Measurements from ENCODE around the gene NOVA2.

The NOVA2 gene

DNA sequence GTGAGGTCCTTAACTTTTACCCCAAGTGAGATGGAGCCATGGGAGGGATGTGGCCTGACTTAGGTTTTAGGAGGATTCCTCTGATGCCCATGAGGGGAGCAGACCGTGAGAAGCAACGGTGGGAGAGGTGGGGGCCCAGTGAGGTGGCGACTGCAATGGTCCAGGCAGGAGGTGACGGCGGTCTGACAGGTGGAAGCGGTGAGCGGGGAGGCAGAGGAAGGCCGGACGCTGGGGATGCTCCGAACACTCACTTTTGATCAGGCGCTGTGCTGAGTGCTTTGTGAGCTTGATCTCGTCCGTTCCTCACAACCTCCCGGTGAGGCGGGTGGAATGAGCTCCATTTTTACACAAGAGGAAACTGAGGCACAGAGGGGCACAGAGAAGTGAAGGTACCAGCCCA lies 11.6 kb downstream of the NOVA2 start:
- no peak for DNase-seq (ENCODE audit: low spot score)

DNA sequence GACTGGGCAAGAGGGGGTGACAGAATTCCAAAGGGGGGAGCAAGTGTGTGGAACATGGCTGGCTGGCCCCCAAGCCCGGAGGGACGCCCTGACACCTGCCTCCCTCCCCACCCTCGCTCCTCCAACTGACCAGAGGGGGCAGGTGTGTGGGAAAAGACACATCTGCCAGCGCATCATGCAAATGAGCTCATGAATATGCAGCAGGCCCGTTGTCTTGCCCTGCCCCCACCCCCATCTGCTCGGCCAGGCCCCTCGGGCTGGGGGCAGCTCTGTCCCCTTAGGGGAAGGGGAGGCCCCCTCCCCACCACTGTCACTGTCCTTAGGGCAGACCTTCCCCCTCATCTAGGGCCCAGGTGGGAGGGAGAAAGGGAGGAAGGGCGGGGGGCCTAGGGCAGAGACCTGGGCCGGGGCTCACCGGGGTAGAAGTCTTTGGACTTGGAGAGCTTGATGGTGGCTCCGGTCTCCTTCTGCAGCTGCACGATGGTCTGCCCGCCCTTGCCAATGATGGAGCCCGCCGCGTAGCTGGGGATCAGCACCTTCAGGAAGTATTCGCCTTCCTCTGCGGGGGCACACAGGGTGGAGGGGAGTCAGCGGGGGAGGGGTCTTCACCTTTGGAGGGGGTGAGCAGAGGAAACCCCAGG lies 12.9 kb downstream of the NOVA2 start:
- DNase-seq (ENCODE audit: low spot score) = no peak
- FAIRE-seq = no peak

More for the DNA sequence above, 11.6 kb downstream of the NOVA2 start:
- FAIRE-seq = no peak

DNA sequence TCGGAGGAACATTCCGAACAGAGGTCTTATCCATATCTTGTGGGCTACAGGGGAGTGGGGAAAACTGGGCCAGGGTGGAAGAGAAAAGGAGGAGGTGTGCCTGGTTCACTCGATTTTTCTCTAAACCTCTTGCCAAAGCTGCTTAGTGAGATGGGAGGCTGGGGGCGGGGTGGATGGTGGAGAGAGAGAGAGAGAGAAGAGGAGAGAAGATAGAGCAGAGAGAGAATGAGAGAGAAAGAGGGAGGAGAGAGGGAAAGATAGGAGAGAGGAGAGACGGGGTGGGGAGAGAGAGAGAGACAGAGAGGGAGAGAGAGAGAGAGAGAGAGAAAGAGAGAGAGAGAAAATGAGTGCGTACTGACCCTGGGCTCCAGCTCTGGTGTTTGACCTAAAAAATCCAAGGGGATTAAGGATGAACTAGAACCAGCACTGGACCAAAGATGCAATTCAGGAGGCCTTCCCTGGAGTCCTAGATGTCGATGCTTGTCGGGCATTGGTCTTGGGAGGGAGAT lies 14.1 kb downstream of the NOVA2 start:
- no peak for DNase-seq (ENCODE audit: low spot score)
- FAIRE-seq = no peak

DNA sequence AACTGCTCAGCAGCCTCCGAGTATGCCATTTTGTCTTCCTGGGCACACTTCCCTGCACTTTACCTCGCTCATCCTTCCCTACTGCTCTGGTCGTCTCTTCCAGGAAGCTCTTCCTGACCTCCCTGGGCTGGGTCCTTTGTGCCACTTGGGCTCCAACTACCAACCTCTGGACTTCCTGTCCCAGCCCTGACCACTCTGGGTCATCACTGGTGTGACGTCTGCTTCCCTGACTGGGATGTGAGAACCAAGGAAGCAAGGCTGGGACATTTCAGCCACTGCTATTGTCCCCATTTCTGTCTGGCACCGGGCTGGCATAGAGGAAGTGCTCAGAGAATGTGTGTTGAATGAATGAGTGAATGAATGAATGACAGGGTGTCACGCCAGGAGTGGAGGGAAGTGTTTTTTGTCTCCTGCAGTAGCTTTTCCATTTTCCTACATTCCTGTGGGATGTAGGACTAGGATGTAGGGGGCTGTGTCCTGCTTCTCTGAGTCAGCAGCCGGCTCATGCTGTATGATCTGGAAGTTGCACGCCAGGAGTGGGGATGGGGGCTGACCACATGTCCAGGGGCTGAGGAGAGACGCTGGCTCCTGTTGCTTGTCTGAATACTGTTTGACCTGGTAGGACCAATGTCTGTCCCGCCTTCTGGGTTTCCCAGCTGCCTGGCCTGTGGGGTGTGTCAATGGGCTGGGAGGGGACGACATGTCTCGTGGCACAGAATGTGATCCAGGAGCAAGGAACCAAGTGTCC lies 14.7 kb downstream of the NOVA2 start:
- FAIRE-seq (peak; percentile 84), DNase-seq (ENCODE audit: low spot score) (peak; percentile 40)

DNA sequence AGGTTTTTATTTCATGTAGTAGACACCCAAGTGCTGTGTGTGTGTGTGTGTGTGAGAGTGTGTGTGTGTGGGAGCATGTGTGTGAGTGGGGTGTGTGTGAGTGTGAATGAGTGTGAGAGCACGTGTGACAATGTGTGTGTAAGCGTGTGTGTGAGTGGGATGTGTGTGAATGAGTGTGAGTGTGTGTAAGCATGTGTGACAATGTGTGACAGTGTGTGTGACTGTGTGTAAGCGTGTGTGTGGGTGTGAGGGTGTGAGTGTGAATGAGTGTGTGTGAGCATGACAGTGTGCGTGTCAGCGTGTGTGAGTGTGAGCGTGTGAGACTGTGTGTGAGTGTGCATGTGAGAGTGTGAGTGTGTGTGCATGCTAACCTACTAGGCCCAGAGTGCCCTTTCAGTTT lies 15.3 kb downstream of the NOVA2 start:
- no peak for DNase-seq (ENCODE audit: low spot score)
- peak; percentile 98 for FAIRE-seq

DNA sequence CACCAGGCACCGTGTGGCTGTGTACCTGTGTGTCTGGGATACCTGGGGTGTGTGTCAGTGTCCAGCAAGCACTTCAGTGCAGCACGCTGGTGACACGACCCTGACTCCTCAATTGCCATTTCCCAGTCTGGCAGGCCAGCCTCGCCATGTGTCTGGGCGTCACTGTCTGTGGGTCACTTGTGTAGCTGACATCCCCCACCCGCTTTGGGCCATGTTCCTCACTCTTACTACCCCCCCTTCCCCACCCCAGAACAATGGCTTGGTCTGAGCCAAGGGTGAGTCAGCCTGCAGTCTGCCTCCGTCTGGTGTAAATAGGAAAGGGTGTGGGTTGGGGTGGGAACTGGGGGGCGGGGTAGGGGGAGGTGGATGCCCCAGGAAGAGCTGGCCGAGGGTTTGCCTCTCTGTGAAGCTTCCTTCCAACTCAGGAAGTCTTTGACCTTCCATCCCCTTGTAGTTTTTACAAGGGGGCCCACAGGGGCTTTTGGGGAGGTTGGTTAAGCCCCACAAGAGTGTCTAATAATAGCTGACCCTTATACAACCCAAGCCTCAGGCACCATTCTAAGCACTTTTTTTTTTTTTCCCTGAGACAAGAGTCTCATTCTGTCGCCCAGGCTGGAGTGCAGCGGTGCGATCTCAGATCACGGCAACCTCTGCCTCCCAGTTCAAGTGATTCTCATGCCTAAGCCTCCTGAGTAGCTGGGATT lies 17.6 kb downstream of the NOVA2 start:
- FAIRE-seq (peak; percentile 88), DNase-seq (ENCODE audit: low spot score) (peak; percentile 94)

DNA sequence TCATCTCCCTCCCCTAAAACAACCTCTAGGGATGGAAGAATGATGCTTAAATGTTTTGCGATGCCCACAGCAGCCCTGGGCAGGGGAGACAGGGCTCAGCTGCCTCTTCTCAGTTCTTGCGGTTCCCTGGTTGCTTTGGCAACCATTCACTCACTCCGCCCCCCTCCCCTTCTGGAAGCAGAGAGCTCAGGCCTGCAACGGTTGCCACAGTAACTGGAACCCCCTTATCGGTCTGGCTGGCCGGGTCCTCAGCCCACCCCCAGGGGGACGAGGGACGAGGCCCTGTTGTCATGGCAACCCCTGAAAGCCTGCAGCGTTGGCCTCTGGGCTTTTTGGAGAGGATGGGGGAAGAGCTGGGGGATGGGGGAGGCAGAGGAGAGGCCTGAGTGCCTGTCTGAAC lies 19.5 kb downstream of the NOVA2 start:
- FAIRE-seq = no peak

DNA sequence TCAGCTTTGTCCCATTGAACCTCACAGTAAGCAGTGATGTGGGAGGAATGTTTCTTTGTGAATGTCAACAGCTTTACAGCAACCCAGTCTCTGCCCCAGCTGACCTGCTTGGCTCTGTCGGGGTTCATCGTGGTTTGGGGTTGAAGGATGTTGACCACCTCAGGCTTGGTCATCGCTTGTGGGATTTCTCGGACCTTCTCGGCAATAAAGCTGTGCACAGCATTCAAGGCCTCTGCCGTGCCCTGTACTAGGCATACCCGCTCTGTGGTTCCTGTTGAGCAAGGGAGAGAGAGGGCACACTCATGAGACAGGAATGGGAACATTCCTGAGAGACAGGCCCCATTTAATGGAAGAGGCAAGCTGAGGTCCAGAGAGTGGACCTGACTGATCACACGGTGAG lies 20.0 kb downstream of the NOVA2 start:
- FAIRE-seq (no peak), DNase-seq (ENCODE audit: low spot score) (no peak)

More for the DNA sequence above, 19.5 kb downstream of the NOVA2 start:
- no peak for DNase-seq (ENCODE audit: low spot score)

DNA sequence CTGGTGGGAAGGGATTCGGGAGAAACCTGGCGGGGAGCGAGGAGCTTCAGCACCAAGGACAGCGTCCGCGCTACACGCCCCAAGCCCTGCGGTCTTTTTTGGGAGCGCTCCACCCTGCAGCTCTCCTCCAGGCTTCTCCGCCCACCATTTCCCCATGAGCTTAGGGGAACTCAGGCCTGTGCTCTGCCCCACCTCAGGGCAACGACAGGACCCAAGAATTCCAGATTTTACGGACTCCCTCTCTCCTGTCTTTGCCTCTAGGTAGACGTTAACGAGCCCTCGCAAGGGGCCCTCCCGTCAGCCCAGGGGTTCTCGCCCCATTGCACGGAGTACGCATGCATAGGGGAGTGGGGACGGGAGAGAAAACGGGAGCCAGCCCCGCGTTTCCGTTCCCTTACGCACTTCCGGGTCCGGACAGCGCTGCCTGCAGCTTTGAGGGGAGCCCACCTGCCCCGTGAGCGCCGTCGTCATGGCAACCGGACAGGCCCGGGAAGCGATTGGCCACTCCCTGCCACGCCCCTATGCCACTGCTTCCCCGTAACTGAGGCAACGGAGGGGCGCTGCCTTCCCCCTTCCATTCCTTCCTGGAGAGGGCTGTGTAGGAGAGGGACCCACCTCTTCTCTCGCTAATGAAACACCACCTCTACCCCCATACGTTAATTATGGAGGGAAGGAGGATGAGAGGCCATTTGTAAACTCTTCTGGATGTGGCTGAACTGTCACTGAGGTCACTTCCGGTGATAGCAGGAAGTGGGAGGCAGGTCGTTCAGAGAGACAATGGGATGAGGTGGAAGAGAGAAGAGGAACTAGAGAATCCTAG lies 20.8 kb downstream of the NOVA2 start:
- FAIRE-seq (no peak), DNase-seq (ENCODE audit: low spot score) (no peak)

DNA sequence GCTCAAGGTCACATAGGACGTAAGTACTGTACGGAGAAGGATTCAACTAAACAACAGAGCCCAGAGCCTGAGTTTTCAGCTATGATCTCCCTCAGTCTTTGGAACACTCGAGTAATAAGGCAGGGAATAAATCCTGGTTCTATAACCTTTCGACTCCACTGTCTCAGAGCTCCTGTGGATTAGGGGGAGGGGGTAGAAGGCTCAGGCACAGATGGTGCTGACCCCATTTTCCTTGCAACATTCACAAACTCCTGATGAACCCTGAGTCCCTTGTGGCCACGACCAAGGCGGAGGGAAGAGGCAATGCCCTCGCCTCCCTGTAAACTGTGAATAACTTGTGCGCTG lies 21.4 kb downstream of the NOVA2 start:
- no peak for DNase-seq (ENCODE audit: low spot score)
- no peak for FAIRE-seq

DNA sequence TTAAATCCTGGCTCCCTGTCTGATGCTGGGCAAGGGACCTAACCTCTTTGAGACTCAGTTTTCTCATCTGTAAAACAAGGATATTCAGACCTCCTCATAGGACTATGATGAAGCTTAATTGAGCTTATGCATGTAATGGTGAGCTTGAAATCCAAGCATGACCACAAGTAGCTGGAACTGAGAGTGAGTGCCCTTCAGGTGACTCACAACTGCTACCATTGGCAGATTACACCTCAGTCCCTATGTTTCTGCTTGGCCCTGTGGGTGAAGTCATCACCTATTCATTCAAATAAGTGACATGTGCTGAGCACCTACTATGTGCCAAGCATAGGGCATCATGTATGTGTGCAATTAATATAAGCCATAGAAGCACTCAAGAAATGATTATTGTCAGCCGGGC lies 25.7 kb downstream of the NOVA2 start:
- DNase-seq (ENCODE audit: low spot score) (peak; percentile 42), FAIRE-seq (no peak)

DNA sequence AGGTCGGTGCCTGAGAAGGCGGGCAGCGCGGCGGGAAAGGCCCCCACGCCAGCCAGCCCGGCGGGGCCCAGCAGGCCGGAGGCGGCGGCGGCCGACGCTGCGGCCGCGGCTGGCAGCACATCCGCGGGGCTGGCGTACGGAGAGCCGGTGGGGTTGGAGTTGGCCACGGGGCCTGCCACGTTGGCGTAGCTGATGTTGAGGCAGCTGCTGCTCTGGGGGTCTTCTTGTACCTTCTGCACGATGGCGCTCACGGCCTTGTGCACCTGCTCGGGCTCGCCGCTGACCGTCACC lies 33.2 kb downstream of the NOVA2 start:
- no peak for FAIRE-seq

DNA sequence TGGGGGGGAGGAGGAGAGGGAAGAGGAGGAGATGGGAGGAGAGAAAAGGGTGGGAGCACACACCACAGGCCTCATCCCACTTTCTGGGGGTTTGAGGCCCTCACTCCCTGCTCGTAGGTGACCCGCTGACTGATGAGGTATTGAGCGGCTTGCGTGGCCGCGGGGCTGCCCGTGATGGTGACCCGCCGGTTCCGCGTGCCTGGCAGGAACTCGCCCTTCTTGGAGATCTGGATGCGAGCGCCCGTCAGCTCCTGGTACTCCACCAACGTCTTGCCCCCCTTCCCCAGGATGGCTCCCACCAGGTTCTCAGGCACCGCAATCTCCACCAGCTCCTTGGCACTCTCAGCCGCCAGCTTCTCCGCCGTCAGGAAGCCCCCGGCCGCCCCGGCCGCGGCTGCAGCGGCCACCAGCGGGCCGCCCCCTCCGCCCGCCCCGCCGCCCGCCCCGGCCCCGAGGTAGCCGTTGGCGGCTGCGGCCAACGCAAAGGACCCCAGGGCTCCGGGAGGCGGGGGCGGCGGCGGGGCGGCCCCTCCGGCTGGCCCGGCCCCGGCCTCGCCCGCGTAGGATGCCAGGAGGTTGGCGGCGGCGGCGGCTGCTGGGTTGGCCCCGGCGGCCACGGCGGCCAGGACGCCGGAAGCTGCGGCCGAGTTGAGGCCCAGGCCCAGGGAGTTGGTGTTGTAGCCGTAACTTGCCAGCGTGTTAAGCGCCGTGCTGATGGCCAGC lies 33.7 kb downstream of the NOVA2 start:
- no peak for DNase-seq (ENCODE audit: low spot score)
- no peak for FAIRE-seq

More for the DNA sequence above, 33.2 kb downstream of the NOVA2 start:
- DNase-seq (ENCODE audit: low spot score) = no peak

DNA sequence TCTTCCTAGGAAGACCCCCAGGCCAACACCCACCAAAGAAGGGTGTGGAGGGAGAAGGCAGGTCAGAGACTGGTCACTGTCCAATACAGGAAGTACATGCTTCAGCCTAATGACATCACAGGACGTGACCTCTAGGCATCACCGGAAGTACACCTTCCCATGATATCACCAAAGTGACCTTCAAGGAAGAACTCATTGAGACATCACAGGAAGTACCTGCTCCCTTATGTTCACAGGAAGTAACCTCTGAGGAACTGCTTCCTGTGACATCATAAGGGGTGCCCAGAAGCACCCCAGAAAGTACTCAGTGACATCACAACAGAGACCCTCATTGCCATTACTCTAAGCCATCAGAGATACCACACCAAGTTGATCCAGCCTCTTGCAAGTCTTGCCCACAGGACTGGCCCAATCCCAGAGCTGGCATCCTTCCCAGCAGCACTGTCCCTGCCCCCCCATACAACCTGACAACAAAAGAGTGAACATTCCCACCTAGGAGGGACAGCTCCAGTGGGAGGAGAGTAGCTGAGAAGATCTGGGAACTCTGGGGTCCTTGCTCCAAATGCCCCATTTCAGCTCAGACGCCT lies 34.8 kb downstream of the NOVA2 start:
- peak; percentile 35 for FAIRE-seq
- DNase-seq (ENCODE audit: low spot score) = no peak

DNA sequence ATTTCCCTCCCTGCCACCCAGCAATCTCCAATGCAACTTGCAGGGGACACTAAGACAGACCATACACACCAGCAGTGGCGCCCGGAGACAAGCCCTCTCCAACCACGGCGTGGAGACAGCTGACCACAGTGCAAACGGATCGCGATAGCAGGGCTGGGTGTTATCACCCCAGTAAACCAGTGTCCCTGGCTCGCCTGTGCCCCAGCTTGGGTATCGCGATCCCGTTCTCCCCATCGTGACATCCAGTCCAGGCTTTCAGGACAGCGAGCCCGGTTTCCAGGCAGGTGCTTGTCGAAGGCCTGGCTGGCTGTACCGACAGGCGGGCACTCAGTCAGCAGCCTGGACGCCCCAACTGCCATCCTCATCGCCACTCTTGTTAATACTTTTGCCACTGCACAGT lies 38.4 kb downstream of the NOVA2 start:
- FAIRE-seq = no peak
- DNase-seq (ENCODE audit: low spot score) = no peak

DNA sequence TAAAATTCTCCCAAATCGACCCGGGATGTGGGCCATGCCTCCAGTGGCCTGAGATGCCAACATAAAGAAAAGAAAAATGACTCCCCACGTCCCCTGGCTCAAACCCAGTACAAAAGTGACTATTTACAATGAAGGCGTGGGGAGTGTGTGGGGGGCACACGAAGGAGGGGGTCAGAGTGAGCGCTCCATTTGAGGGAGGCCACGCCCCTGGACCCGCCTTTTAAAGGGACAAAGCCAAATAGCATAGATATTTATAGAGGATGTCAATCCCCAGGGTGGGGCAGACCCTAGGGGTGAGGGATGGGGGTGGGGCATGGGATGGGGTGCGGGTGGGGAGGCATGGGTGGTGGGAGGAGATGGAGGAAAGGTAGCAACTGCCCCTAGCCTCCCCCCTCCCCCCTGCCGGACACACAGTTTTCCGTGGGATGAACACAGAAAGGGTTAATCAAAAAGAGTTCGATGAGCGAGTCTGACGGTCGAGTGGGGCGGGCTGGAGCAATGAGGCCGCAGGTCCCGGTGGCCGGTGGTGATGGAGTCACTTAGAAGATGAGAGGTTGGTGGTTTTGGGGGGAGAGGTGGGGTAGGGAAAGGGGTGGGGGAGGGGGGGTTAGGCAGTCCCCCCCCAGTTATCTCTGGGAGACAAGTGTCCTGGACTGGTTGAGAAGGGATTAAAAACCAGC lies 39.0 kb downstream of the NOVA2 start:
- DNase-seq (ENCODE audit: low spot score) (no peak), FAIRE-seq (no peak)

DNA sequence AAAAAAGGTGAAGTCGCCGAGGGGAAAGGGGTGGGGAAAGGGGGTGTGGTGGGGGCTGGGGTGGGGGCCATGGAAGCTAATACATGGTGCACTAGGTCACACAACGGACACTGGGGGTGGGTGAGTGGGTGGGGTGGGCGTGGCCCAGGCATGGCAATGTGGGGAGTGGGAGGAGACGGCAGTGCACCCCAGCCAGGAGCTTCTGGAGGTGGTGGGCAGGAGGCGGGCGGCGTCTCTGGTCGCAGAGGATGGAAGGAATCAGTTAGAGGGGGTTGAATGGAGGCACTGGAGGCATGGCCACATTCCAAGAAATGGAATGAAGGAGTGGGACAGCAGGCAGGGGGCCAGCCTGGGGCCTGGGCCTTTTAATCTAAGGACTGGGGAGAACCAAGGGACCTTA lies 39.9 kb downstream of the NOVA2 start:
- FAIRE-seq = no peak
- DNase-seq (ENCODE audit: low spot score) = no peak

DNA sequence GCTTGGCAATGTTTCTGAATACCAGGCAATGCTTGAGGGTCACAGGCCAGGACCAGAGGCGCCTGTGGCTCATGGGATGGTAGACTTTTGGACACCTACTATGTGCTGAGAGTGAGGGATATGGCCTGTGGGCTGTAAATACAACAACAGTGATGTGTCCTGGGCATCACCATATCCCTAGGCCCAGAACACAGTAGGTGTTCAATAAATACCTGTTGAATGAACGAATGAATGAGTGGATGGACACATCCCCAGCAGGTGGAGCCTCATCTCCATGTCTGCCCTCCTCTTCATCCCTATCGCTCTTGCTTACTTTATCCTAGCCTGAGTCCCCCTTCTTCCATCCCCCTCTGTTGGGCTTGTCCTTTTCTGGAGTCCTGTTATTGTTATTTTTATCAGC lies 42.6 kb downstream of the NOVA2 start:
- FAIRE-seq = no peak
- DNase-seq (ENCODE audit: low spot score) = no peak

DNA sequence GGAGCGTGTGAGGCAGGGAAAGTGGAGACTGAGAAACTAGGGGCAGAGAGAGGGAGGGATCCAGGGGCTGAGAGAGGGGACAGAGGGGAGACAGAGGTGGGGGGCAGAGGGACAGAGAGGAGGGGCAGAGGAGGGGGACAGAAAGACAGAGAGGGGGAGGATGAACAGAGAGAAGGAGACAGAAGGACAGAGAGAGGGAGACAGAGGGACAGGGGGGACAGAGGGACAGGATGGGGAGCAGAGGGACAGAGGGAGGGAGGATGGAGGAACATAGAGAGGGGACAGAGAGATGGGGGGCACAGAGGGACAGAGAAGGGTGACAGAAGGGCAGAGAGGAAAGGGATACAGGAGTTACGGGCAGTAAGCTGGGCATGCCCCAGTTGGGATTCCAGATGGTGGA lies 44.4 kb downstream of the NOVA2 start:
- FAIRE-seq (no peak), DNase-seq (ENCODE audit: low spot score) (no peak)
